Measurements from ENCODE around the gene MSANTD2.
A peak's percentile ranks its signal among the peaks of the same experiment; 100 is the strongest.

Gene MSANTD2

DNA sequence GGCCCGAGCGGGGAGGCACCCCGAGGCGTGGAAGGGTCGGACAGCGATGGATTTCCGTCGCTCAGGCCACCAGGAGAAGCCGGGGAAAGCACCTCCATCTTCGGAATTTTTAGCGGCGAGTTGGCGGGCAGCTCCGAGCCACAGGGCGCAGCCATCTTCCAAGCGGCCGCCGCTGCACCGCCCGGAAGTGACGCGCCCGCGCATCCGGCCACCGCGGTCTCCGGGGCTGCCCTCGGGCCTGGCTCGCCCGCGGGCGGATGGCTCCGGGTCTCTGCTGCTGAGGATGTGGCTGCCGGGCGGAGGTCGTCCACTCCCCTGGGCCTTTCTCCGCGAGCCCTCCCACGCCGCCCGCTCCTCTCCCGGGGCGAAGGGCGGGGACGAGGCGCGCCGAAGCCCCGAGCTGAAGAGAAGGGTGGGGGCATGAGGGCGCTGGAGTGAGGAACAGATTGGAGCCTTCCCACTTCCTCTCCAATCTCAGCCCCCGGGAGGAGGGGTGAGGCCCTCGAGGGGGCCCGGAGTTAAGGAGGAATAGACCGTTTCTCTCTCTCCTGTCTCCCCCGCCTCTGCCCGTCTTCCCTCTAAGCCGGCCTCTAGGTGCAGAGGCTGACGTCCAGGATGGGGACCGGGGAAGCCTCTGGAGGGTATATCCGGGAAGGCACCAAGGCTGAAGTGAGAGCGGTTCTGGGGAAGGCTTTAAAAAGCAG, at the start of gene MSANTD2:
TSS of gene MSANTD2 (minus strand) at position 181 of the 704 bp plus-strand sequence. CDS start at position 155, 26 bp downstream.
- peak; percentile 57 to 73 for DNase-seq (ENCODE audit: low read depth in 1 of 2, low spot score in 1 of 2)

DNA sequence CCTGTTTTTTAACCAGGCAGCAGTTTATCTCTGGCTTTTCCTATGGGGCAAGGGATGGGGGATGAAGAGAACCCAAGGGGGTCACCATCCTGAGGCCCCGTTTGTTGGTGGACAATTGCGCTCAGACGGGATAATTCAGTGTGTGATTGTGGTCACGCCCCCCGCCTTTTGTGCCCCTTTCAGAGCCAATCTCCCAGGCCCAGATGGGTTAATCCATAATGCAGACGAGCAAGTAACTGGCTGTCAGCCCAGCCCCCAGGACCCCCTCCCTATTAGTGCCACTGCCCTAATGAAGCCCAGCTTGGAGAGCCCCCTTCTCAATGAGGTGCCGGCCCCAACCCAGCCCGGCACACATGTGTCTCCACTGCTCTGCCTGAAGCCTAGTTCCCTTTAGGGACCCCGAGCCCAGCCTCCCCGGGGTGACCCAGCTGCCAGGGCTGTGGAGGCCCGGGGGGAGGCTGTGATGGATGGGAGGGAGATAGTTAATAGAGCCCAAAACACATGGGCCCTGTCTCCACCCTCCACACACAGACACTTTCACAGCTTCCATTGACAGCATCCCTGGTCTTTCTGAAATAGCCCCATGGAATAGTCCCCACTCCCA, 46.0 kb upstream of the MSANTD2 start:
- DNase-seq (ENCODE audit: low read depth in 1 of 2, low spot score in 1 of 2) = no peak

DNA sequence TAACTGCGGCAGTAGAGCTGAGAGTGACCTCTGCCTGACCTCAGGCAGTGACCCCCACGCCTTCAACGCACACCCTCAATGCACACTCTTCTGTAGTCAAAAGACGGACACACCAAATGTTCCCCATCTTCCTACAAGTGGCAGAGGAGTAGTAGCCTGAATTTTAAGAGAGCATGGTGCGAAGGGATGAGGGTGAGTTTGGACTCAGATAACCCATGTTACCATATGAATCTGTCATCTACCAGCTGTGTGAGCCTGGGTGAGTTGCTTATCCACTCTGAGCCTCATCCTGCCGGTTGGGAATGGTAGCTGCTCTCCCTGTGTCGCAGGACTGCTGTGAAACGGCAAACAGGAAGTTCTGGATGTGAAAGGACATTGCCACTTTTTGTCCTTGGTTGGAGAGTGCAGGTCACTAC, 44.5 kb upstream of the MSANTD2 start:
- no peak for DNase-seq (ENCODE audit: low read depth in 1 of 2, low spot score in 1 of 2)

DNA sequence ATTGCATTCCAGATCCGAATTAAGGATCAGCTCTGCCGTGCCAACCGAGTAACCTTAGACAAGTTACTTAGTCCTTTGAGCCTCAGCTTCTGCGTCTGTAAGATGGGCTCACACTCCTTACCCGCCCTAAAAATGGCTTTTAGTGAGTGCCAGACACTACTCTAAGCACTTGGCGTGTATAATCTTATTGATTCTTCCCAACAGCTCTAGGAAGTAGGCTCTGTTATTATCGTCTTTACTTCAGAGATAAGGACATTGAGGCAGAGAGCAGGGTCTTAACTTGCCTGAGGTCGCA, 43.4 kb upstream of the MSANTD2 start:
- DNase-seq (ENCODE audit: low read depth in 1 of 2, low spot score in 1 of 2) = no peak

DNA sequence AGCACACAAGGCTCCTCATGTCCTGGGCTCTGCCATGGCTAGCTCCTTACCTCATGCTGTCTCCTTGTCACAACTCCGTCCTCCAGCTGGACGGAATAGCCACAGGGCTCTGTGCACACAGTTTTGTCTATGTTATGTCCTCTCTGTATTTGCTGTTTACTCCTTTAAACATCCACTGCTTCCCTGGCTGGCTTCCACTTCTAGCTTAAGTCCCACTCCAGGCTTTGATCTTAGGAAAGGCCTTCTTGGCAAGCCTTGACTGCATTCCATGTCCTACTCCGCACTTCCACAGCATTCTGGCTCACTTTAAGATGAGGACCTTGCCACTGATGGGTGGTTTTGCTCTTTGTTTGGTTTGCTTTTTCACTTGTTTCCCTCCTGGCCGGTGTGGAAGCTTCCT, 42.1 kb upstream of the MSANTD2 start:
- no peak for DNase-seq (ENCODE audit: low read depth in 1 of 2, low spot score in 1 of 2)

DNA sequence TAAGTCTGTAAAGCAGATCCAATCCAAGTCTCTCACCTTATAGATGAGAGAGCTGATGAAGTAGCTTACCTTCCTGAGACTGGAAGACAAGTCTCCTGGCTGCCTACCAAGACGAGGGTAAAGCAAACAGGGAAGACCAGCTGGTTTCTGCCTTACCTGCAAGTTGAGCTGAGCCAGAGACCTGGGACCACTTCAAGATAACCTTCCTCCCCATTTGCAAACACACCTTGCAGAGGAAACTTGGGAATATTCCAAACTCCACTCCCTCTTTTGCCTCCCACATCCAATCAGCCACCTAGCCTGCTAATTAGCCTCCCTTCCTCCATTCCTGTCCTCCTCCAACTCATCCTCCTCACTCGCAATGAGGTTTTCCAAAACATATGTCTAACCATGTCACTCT, 41.6 kb upstream of the MSANTD2 start:
- no peak for DNase-seq (ENCODE audit: low read depth in 1 of 2, low spot score in 1 of 2)

DNA sequence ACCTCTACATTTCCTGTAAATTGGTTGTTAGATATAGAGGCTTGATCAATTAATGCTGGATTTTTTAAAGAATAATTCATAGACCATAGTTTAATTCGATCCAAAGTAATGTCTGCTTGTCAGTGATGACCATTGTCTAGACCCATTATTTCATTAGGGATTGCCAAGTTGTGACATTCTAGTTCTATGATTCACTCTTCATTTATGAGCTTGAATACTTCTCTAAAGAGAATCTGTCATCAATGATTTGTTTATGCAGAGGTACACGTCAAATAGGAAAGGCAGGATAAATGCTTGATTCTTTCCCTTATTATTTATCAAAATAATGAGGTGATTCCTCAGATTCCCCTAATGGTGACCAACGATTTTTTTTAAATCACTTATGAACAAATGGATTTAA, 41.0 kb upstream of the MSANTD2 start:
- no peak for DNase-seq (ENCODE audit: low read depth in 1 of 2, low spot score in 1 of 2)

DNA sequence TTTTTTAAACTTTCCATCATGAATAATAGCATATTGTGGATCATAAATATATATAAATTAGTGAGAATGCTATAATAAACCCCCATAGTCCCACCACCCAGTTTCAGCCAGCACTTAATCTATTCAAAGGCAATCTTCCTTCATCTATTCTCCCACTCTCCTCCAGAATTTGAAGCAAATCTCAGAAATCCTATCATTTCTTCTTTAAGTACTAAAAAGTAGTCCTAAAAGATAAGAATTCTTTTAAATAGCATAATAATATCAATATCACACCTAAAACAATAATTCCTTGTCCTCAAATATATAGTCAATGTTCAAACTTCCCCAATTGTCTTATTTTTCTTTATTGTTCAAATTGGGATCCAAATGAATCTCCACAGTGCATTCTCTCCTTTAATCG, 40.5 kb upstream of the MSANTD2 start:
- no peak for DNase-seq (ENCODE audit: low read depth in 1 of 2, low spot score in 1 of 2)

DNA sequence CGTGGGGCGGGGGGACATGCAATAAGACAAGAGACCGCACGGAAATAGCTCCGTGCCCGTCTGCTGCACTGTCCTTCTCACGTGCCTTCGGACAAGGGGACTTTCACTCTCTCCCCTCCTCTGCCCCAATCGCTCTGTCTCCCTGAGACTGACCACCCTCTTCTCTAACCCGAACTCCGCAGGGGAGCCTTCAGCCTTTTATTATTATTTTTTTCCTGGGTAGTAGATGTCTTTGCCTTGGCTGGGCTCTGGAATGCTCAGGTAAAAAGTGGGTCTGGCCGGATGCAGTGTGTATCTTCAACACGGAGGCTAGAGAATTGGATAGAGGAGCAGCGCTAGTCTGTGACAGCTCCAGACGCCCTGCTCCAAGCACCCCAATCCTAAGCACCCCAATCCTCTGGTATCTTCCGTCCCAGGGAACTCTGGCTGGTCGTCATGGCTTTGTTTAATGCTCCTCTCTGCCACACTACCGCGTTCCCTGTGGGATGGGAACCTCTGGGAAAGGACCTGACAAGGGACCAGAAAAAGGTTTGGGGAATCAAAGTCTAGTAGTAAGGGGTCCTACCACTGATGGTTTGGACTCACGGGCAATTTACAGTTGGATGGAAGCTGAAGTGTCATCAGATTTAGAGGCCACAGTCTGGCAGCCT, 39.9 kb upstream of the MSANTD2 start:
- no peak for DNase-seq (ENCODE audit: low read depth in 1 of 2, low spot score in 1 of 2)

DNA sequence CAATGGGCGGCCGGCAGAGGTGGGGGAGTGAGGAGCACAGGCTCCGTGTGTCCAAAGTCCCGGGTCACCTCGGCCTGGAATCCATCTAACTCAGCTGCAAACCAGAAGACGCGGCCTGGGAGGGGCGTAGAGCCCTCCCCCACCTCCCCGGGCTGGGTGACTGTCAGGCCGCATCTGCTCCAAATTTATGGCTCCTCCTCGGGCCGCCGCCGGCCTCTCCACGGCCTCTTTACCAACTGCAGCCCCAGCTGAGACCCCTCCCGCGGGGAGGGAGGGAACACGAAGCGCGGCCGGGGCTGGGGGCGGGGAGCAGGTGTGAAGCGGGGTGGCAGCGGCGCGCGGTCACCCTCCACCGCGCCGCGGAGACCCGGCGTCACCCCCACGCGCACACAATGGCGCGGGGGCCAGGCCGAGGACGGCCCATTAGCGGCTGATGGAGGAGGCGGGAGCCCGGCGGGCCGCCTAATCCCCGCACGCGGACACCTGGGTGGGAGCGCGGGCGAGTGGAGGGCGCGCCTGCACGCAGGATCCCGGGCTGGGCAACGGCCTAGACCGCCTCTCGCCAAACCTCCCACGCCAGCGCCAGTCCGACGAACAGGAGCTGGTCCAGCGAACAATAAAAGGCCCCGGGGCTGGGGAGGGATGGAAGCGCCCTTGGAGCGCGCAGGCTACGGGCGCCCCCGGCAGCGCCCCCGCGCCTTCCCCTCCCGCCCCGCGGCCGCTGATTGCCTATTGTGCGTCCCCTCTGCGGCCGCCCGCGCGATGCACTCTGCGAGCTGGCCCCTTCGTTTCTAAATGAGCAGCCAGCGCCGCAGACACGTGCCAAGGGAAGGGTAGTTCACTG, 39.1 kb upstream of the MSANTD2 start:
- no peak for DNase-seq (ENCODE audit: low read depth in 1 of 2, low spot score in 1 of 2)

DNA sequence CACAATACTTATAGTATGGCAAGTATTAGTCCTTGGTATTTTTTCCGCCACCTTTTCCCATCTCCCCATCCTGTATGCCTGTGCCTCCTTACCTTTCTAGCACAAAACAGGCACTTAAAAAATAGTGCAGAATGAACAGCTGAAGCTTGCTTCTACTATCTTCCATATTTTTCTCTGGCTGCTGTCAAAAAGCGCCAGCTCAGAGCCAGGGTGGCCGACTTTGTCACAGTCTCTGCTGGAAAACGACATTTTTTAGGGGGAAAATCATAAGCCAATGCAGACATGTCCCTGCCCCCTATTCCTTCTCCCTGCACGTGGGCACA, 38.6 kb upstream of the MSANTD2 start:
- DNase-seq (ENCODE audit: low read depth in 1 of 2, low spot score in 1 of 2) = no peak

DNA sequence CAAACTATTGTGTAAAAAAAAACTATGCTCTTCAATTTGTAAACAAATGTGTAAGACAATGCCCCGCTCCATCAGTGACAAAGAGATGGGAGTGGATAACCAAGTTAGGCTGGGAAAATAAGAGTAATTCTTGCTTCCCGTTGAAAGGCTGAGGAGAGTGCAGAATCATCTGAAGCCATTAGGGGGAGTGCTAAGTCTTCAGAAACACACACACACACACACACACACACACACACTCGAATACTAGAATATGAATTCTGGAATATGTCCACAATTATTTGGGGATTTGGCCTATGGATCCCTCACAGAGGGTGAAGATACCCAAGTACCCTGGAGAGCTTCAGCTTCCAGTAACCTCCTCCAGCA, 37.3 kb upstream of the MSANTD2 start:
- no peak for DNase-seq (ENCODE audit: low read depth in 1 of 2, low spot score in 1 of 2)

DNA sequence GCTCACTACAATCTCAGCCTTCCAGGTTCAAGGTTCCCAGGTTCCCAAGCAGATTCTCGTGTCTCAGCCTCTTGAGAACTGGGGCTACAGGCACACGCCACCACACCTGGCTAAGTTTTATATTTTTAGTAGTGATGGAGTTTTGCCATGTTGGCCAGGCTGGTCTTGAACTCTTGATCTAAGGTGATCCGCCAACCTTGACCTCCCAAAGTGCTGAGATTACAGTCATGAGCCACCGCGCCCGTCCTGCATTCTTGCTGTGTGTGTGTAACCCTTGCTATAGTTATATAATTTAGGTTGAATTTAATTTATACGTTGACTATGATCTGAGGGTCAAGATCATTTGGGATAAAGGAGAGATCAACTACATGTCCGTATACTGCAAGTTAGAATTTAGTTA, 35.7 kb upstream of the MSANTD2 start:
- no peak for DNase-seq (ENCODE audit: low read depth in 1 of 2, low spot score in 1 of 2)

DNA sequence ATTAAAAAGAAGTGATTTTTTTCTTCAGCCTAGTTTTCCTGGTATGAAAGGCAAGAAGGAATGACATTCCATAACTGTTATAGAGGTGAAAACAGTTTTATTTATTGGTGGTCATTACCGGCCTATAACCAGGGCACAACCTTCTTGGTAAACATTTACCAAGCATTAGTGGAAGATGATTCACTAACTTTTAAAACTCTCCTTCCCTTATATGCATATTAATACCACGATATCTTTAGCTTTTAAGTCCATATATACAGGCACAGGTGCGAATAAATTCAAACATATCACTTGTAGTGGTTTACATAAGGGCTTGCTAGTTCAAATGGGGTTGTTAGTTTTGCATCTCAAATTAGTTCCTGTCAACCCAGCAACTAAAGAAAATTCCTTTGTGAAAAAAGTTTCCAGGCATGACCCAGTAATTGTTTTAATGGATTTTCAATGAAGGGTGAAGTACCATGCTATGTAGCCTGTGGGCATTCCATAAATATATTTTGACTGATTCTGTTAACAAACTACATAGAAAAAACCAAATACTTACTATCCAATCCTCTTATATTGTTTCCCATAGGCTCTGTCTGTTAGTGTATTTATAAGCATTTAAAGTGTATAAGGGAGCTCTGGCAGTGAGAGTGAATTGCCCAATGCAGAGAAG, 34.4 kb upstream of the MSANTD2 start:
- DNase-seq (ENCODE audit: low read depth in 1 of 2, low spot score in 1 of 2) = no peak

DNA sequence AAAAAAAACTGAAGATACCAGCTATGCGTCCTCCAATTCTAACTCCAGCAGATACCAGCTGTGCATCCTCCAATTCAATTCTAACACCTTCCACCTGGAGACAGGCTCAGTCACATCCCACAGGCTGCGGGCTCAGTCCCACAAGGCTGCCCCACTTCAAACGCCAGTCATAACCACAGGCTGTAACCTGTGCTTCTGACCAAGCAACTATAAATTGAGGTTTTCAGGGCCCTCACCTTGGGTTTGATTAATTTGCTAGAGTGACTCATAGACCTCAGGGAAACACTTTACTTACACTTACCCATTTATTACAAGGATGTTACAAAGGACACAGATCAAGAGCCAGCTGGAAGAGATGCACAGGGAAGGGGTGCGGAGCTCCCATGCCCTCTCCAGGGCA, 32.4 kb upstream of the MSANTD2 start:
- no peak for DNase-seq (ENCODE audit: low read depth in 1 of 2, low spot score in 1 of 2)

DNA sequence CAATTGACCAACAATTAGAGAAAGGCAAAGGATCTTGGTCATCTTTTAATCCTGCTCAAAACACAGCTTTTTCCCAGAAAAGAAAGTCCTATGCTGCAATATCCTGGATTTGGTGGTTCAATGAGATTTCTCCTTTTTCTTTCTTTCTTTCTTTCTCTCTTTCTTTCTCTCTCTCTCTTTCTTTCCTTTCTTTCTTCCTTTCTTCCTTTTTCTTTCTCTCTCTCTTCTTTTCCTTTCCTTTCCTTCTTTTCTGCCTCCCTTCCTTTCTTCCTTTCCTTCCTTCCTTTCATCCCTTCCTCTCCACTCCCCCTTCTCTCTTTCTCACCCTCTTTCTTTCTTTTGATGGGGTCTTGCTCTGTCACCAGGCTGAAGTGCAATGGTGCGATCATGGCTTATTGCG, 31.7 kb upstream of the MSANTD2 start:
- no peak for DNase-seq (ENCODE audit: low read depth in 1 of 2, low spot score in 1 of 2)

DNA sequence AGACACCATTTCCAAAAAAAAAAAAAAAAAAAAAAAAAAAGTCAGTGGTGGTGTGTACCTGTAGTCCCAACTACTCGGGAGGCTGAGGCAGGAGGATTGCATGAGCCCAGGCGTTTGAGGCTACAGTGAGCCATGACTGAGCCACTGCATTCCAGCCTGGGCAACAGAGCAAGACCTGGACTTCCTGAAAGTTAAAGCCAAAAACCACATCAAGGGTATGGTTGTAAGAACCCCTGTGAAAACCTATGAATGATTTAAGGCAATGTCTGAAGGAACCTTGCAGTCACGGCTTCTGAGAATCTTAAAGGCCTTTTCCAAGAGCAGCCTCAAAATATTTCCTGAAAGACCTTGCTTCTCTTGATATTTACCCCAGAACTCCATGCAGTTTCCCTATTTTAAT, 30.5 kb upstream of the MSANTD2 start:
- no peak for DNase-seq (ENCODE audit: low read depth in 1 of 2, low spot score in 1 of 2)

DNA sequence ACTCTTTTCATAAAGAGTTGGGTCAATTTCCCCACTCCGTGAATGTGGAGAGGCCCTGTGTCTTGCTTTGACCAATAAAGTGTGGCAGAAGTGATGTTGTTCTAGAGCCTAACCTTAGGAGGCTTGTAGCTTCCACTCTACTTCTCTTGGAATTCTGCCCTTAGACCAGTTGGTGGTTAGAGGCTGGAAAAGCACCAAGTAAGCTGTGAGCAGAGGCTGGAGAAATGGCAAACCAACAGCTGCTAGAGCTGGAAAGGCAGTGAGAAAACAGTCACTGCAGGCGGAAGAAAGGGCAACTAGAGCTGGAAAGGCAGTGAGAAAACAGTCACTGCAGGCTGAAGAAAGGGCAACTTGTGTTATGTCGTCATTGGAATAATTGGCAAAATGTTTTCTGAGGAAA, 29.8 kb upstream of the MSANTD2 start:
- no peak for DNase-seq (ENCODE audit: low read depth in 1 of 2, low spot score in 1 of 2)

DNA sequence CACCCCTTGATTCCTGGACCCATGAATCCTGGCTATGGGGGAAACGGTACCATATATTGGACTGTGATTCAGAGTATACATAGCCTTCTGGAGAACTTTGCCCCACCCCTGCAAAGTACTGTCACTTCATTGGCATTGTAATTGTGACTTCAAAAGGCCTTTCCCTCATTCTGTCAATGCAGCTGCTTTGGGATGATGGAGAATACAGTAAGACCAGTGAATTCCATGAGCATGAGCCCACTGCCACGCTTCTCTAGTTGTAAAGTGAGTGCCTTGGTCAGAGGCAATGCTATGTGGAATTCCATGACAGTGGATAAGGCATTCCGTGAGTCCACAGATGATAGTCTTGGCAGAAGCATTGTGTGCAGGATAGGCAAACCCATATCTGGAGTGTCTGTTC, 25.7 kb upstream of the MSANTD2 start:
- no peak for DNase-seq (ENCODE audit: low read depth in 1 of 2, low spot score in 1 of 2)

DNA sequence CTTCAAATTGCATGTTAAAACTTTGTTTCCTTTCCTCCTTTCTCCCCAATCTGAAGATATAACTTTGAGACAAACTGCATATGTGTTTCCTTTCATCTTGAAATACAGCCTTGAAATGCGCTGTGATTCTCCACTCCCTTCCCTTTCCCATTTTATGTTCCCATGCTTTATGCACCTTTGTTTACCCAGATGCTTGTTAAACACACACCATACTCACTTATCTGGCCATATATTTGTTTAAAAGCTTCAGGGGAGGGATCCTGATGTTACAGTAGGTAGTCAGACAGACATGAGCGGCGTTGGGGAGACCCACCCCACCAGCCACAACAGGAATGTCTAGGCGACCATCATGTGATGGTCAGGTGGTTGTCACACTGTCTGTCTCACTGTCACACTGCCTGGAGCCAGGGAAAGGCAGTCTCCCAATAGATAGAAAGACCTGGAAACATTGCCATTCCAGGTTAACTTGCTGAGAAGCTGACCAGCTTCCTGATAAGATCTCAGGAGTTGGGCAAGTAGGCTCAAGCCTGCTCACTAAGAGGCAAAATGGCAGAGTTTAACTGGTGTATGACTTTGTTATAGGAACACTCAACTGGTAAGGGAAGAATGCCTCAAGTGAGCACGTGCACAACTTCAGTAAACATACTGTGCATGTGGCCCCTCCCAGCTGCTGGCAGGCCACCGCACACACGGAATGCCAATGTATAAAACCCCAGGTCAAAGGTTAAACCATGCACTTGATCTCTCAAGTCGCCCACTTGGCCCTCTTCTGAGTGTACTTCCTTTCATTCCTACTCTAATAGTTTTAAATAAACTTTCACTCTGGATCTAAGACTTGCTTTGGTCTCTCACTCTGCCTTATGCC, 23.5 kb upstream of the MSANTD2 start:
- no peak for DNase-seq (ENCODE audit: low read depth in 1 of 2, low spot score in 1 of 2)

Data from stimulated activated CD4-positive, alpha-beta T cell treated with anti-CD3 and anti-CD28 coated beads, Interleukin-15, amount 100 ng/mL, for 1 hour (primary cell).